Left colon (tissue), 2 donors: ENCODE measurements around the gene CHST13. TPM values are rescaled to one million over a fixed set of nuclear protein-coding genes. Genes with fewer than 3 reads are reported as not detected.
"Not testable (repeated sequence)": the region's sequence is repeated elsewhere in the genome, so short reads cannot be mapped to it uniquely, and the experiment has no call there.

ENCODE experiments used
- ATAC-seq: fragments of 200-7000 bp; cut with Tn5 transposase; one replicate; pipeline ENCODE4 v1.9.1; 2020; ENCODE audit warnings: mild to moderate bottlenecking, moderate library complexity
- DNase-seq, 2 donors: peaks; one replicate each; pipeline ENCODE4 v3.0.0-alpha.2; 2020
- intact Hi-C, 2 donors: fragments of 100-400 bp; cut with DNase I in 1 of 2; cut with micrococcal nuclease in 1 of 2; formaldehyde crosslinking; loops; one replicate each; pipeline versions ENCODE4 v1.11.2 to v1.14.0; 2022; cut with DNase I, micrococcal nuclease
- total RNA-seq, 2 donors: library from RNA; stranded (reverse); fragmentation: NEBNext Ultra II Directional; extraction: Animal tissue kit (Norgen Biotek cat#: 25700); gene quantifications; one replicate each; pipeline ENCODE4 v1.2.1, GENCODE V29; 2021
- donor health status: DM: no; HTN: no; CAD: no.
- donor health status: DM: yes; HTN: yes; CAD: no.

CHST13 gene
- total RNA-seq, 2 donors from 2014 or later: 1.8 to 4.3 TPM

- intact Hi-C loops, ATAC-seq, DNase-seq: not testable (repeated sequence)
Observed at GRCh38 chr3:126534716-126535115, 10.8 kb downstream of the CHST13 start.

- intact Hi-C loops: no loop called here
- DNase-seq (no peak), ATAC-seq (no peak)
Observed at GRCh38 chr3:126535636-126536035, 11.7 kb downstream of the CHST13 start.

GRCh38 chr3:126536126-126536525, 12.2 kb downstream of the CHST13 start:
- intact Hi-C loops: no loop called here
- DNase-seq (no peak), ATAC-seq (no peak)

- ATAC-seq (peak; percentile 2), DNase-seq (peak in 1 of 2 donors; percentile 15)
- intact Hi-C loops: no loop called here
Observed at GRCh38 chr3:126537116-126537729, 13.3 kb downstream of the CHST13 start.

- peak; percentile 64 to 71 for DNase-seq
- ATAC-seq: peak; percentile 95
- intact Hi-C loops: no loop called here
Observed at GRCh38 chr3:126537730-126538281, 13.9 kb downstream of the CHST13 start.

GRCh38 chr3:126538316-126538715, 14.4 kb downstream of the CHST13 start:
- DNase-seq: peak; percentile 5 to 17

GRCh38 chr3:126538966-126539365, 15.0 kb downstream of the CHST13 start:
- DNase-seq (peak; percentile 0 to 15), ATAC-seq (no peak)
- intact Hi-C loops: no loop called here

More at GRCh38 chr3:126538316-126538715, 14.4 kb downstream of the CHST13 start:
- intact Hi-C loops: no loop called here
- ATAC-seq: no peak

GRCh38 chr3:126539558-126540250, 15.7 kb downstream of the CHST13 start:
- no peak for ATAC-seq
- peak in 1 of 2 donors; percentile 16 for DNase-seq
- intact Hi-C loops: no loop called here

GRCh38 chr3:126540342-126540849, 16.4 kb downstream of the CHST13 start:
- ATAC-seq (no peak), DNase-seq (peak in 1 of 2 donors; percentile 31)
- intact Hi-C loops: no loop called here

- DNase-seq (peak; percentile 2 to 14), ATAC-seq (no peak)
- intact Hi-C loops: no loop called here
Observed at GRCh38 chr3:126540951-126541627, 17.1 kb downstream of the CHST13 start.

- ATAC-seq (no peak), DNase-seq (peak in 1 of 2 donors; percentile 14)
- intact Hi-C loops: no loop called here
Observed at GRCh38 chr3:126541628-126542339, 17.8 kb downstream of the CHST13 start.

GRCh38 chr3:126542340-126543241, 18.6 kb downstream of the CHST13 start:
- DNase-seq: peak in 1 of 2 donors; percentile 22
- intact Hi-C loops: no loop called here
- ATAC-seq: no peak

- intact Hi-C loops: no loop called here
- DNase-seq (no peak), ATAC-seq (no peak)
Observed at GRCh38 chr3:126543457-126544061, 19.6 kb downstream of the CHST13 start.

- intact Hi-C loops: no loop called here
- ATAC-seq: no peak
- peak in 1 of 2 donors; percentile 17 for DNase-seq
Observed at GRCh38 chr3:126544596-126545281, 20.8 kb downstream of the CHST13 start.

- intact Hi-C loops: no loop called here
- ATAC-seq: no peak
- peak; percentile 1 to 8 for DNase-seq
Observed at GRCh38 chr3:126545544-126545943, 21.6 kb downstream of the CHST13 start.

GRCh38 chr3:126546013-126546412, 22.1 kb downstream of the CHST13 start:
- no peak for ATAC-seq

More at GRCh38 chr3:126546013-126546412, 22.1 kb downstream of the CHST13 start:
- peak; percentile 1 to 3 for DNase-seq
- intact Hi-C loops: no loop called here
